Inflammatory macrophage treated with lipopolysaccharide for 1 hour (primary cell): ENCODE measurements around the gene TNS1.

ENCODE experiments used
- DNase-seq, 2 donors: peaks; one replicate each; pipeline ENCODE4 v3.0.0-alpha.2; 2020 to 2022

Gene TNS1

GRCh38 chr2:217804791-217805667, 197.8 kb downstream of the TNS1 start:
- DNase-seq: no peak

DNA sequence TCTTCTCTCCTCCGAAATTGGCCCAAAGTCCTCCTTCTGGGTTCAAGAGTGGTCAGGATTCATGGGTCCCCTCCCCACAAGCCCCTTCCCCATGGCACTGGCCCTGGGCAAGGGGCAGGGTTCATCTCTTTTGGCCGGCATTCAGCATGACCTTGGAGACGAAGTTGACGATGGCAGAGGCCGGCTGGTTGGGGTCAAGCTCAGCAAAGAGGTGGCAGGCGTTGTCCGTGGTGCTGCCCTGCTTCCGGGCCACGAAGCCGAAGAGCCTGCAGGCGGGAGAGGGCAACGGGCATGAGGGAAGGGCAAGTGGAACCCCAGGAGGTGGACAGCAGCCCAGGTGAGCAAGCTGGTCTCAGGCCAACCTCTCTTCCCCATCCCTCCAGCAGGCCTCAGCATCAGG, 198.5 kb downstream of the TNS1 start:
- no peak for DNase-seq

GRCh38 chr2:217803653-217803960, 199.2 kb downstream of the TNS1 start:
- no peak for DNase-seq

GRCh38 chr2:217802876-217803652, 199.7 kb downstream of the TNS1 start:
- no peak for DNase-seq

- DNase-seq: no peak
These were observed 200.5 kb downstream of the TNS1 start for GRCh38 chr2:217802266-217802665.

- DNase-seq: no peak
These were observed 201.1 kb downstream of the TNS1 start for GRCh38 chr2:217801711-217802110.

DNA sequence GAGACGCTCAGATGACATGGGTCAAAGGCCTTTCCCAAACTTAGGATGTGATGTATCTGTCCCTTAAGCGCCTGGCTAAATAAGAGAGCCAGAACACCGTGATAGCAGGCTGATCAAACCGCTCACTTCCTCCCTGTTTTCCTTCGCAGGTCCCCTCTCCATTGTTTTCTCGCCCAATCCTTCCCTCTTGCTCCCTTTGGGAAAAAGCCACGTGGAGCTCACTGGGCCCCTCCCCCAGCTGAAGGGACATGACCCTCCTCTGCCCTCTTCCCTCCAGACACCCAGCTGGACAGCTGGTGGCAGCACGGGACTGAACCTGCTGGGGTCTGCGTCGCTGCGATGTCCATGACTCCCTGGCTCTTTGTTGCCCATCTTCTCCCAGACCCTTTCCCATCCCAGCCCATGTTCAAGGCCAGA, 201.7 kb downstream of the TNS1 start:
- DNase-seq: no peak

- no peak for DNase-seq
These were observed 202.2 kb downstream of the TNS1 start for GRCh38 chr2:217800433-217801114.

- no peak for DNase-seq
These were observed 203.0 kb downstream of the TNS1 start for GRCh38 chr2:217799563-217800432.

DNA sequence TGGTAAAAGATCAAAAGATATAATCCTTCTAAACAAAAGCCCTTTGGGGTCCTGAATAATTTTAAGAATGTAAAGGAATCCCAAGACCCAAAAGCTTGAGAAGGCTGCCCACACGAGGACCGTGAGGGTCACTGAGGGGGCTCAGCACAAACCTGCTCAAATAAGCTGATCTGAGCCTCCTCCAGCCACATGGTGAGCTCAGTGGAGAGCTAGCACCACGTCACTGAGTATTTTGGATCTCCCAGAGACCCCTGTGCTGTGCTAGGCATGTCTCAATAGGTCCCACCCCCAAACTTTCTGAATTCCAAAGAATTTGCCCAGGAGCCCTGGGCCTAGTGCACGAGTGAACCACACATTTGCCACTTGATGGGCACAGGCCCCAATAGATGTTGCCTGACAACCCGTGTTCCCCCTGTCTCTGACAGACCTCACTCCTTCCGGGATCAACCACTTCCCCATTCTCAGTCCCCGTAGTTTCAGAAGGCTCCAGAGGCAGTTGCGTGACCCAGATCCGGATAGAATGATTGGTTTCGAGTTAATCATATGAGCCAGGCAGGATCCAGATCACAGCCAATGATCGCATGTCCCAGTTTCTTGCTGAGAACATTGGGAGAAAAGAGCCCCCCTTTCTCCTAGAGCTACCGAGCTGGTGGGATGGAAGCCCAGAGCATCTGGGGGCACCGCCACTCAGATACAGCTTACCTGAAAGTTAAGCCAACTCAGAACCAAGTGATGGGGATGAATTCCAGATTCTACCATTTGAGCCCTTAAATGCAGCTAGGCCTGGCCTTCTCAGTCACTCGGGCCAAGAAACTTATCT, 203.8 kb downstream of the TNS1 start:
- peak; percentile 75 to 82 for DNase-seq

- no peak for DNase-seq
These were observed 204.6 kb downstream of the TNS1 start for GRCh38 chr2:217798191-217798590.

DNA sequence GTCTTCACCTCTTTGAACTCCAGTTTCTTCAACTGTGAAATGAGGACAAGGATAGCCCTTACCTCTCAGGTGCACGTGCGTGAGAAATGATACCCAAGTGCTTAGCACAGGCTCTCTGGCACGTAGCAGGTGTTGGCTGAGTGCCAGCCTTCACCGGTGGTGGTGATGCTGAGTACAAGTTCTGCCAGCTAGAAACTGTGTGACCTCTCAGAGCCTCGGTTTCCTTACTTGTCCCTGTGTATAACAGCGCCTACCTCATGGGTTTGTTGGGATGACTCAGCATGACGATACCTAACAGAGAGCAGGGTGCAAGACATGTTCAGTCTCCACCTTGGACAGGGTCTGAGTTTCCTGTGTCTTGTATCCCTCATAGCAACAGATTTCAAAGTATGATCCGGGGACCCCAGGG, 205.1 kb downstream of the TNS1 start:
- no peak for DNase-seq

GRCh38 chr2:217797165-217797564, 205.6 kb downstream of the TNS1 start:
- no peak for DNase-seq

- no peak for DNase-seq
These were observed 206.9 kb downstream of the TNS1 start for GRCh38 chr2:217795706-217796465.

GRCh38 chr2:217795067-217795466, 207.7 kb downstream of the TNS1 start:
- no peak for DNase-seq

DNA sequence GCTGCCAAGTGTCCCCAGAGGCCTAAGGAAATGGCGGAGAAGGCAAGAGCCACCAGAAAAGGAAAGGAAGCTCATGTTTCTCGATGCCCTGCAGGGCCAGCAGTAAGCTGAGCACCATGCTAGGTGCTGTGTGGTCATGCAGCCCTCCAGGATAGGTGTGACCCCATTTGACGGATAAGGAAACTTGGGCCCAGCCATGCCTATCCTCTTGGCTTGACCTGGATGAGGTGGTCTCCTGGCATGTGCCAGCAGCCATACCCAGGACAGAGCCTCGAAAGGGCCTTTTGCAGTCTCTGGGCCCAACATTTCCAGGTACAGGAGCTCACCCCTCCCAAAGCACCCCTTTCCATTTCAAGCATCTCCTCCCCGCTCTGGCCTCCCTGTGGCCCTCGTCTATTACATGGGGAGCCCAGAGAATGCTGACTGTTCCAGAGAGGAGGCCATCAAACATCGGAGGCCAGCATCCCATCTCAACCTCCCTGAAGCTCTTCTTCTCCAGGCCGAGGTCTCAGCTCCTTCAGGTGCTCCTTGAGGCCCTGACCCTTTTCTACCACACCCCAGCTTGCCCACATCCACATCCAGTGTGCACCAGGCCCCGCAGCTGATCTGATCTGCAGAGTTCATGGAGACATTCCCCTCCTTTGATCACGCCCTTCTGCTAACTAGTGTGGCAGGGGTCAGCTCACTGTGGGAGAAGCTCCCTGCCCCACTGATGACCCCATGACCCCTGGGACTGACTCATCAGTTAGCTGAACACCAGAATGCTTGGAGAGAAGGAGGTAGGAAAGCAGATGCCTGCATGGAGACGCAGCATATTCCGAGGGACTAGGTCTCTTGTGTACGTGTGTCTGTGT, 208.4 kb downstream of the TNS1 start:
- no peak for DNase-seq

- DNase-seq: no peak
These were observed 209.1 kb downstream of the TNS1 start for GRCh38 chr2:217793566-217794132.

DNA sequence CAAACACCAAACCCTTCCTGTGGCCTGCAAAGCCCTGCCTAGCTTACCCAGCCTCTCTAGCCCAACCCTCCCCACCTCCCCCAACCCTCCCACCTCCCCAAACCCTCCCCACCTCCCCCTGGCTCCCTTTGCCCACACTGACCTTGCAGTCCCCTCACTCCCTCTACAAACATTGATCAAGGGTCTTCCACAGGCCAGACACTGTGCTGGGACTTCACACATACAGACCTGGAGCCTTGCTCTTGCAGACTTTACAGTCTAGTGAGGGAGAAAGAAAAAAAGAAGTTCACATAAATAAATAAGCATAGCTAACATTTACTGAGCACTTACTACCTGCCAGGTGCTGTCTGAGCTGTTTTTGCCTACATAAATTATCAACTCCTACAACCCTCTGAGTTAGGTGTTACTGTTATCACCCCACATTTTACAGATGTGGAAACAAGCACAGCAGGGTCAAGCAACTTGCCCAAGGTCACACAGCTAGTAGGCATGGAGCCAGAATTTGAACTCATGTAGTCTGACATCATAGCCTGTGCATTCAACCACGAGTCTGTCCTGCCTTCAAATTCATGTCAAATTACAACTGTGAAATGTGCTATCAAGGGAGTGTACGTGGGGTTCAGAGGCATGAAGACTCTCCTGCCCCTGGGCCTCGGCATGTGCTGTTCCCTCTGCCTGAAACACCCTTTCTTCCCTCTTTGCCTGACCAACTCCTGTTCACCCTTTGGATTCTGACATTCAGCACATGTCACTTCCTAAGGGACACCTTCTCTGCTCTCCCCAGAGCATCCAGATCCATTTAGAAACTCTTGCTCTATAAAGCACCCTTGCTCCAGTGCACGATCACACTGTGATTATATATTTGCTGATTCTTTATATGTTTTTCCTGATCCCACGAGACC, 209.9 kb downstream of the TNS1 start:
- no peak for DNase-seq
